GM19035 (cell line): ENCODE measurements around the gene SGPL1.

Experiments
- ATAC-seq: cut with Tn5 transposase; IDR thresholded peaks from one replicate; pipeline ENCODE4 v1.9.1; 2021; ENCODE audit not compliant: unreplicated experiment

Gene SGPL1

GRCh38 chr10:70807556-70807955 lies 8.2 kb upstream of the SGPL1 start:
- ATAC-seq: no peak

- ATAC-seq: no peak
These were observed 6.6 kb upstream of the SGPL1 start for GRCh38 chr10:70809011-70809611.

GRCh38 chr10:70809726-70810125 lies 6.0 kb upstream of the SGPL1 start:
- no peak for ATAC-seq

GRCh38 chr10:70810967-70811366 lies 4.8 kb upstream of the SGPL1 start:
- no peak for ATAC-seq

- no peak for ATAC-seq
These were observed 3.9 kb upstream of the SGPL1 start for GRCh38 chr10:70811881-70812280.

- no peak for ATAC-seq
These were observed 2.9 kb upstream of the SGPL1 start for GRCh38 chr10:70812814-70813213.

- no peak for ATAC-seq
These were observed 1.6 kb upstream of the SGPL1 start for GRCh38 chr10:70814126-70814525.

GRCh38 chr10:70816220-70816894 lies 609 bp downstream of the SGPL1 start:
- ATAC-seq: peak; percentile 37

- ATAC-seq: no peak
These were observed 5.4 kb downstream of the SGPL1 start for GRCh38 chr10:70820976-70821750.

- no peak for ATAC-seq
These were observed 6.5 kb downstream of the SGPL1 start for GRCh38 chr10:70822076-70822820.

GRCh38 chr10:70827086-70827757 lies 11.5 kb downstream of the SGPL1 start:
- ATAC-seq: no peak

- ATAC-seq: no peak
These were observed 13.2 kb downstream of the SGPL1 start for GRCh38 chr10:70828923-70829322.

GRCh38 chr10:70829543-70829942 lies 13.8 kb downstream of the SGPL1 start:
- ATAC-seq: no peak

GRCh38 chr10:70830164-70830563 lies 14.4 kb downstream of the SGPL1 start:
- no peak for ATAC-seq

GRCh38 chr10:70832221-70832620 lies 16.5 kb downstream of the SGPL1 start:
- no peak for ATAC-seq

- no peak for ATAC-seq
These were observed 17.2 kb downstream of the SGPL1 start for GRCh38 chr10:70832852-70833528.

GRCh38 chr10:70833601-70834000 lies 17.9 kb downstream of the SGPL1 start:
- no peak for ATAC-seq

- no peak for ATAC-seq
These were observed 18.3 kb downstream of the SGPL1 start for GRCh38 chr10:70834021-70834420.

- ATAC-seq: no peak
These were observed 18.8 kb downstream of the SGPL1 start for GRCh38 chr10:70834441-70835151.

GRCh38 chr10:70836319-70836718 lies 20.6 kb downstream of the SGPL1 start:
- ATAC-seq: no peak
